HG03103 (cell line): ENCODE measurements around the gene IFNA4.
"Not testable (repeated sequence)": the region's sequence is repeated elsewhere in the genome, so short reads cannot be mapped to it uniquely, and the experiment has no call there.

Source experiments
- ATAC-seq: cut with Tn5 transposase; IDR thresholded peaks from one replicate; pipeline ENCODE4 v1.9.1; 2021; ENCODE audit warnings: low read depth; ENCODE audit not compliant: unreplicated experiment

The IFNA4 gene

GRCh38 chr9:21171351-21171750, 16.0 kb downstream of the IFNA4 start:
- no peak for ATAC-seq

DNA sequence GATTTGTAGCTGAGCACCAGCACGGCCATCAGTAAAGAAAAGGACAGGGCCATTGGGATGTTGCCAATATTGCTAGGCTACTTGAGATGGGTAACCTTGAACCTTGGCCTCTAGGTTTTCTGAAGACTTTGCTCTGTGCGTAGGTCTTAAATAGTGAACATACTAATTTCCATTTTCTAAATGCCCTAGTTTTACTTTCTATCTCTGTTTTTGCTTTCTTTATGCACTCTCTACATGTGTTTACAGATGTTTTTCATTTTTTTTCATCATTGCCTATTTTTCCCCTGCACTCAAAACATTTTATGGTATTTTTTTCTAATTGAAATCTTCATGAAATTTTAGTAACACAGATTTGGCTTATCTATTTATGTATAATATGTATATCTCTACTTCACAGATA, 20.8 kb downstream of the IFNA4 start, which contains the start of gene IFNA21:
Gene IFNA21, minus strand, starts transcription at position 101 of the 400 bp plus-strand sequence. Its CDS starts 48 bp downstream, at position 53.
- ATAC-seq: not testable (repeated sequence)

DNA sequence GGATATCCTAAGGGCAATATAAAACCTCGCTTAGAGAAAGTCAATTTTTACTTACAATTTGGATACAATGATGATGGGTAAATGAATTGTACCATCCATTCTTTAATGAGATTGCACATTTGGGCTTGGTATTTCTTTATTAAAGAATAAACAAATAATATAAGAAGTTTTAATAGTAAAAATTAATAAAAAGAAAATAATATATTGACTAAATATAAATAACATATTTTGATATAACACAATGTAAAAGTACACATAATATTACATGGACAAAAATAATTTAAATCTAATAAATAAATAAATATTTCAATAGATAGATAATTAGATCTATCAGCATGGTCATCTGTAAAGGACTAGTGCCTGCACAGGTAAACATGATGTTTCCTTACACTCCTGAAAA, 21.9 kb downstream of the IFNA4 start:
- no peak for ATAC-seq

DNA sequence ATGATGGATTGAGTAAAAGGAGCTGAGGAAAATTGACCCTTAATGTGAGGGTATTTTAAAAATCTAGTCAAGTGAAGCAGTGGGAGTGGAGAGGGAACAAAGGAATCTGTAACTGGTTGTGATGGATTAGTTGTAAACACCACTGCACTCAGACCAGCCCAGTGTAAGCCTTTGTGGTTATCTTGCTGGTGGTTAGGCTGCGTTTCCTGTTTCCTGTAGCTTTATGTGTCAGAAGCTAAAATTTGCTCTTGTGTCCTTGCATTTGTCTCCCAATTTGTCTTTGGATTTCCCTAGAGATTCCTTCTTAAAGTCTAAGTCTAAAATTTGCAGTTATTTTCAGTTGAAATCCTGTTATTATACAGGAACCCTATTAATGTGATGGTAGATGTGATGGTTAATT, 27.2 kb downstream of the IFNA4 start:
- ATAC-seq: peak; percentile 97

- ATAC-seq: no peak
Measured at GRCh38 chr9:21155501-21155900, 31.9 kb downstream of the IFNA4 start.

- peak; percentile 81 for ATAC-seq
Measured at GRCh38 chr9:21154018-21154608, 33.3 kb downstream of the IFNA4 start.

DNA sequence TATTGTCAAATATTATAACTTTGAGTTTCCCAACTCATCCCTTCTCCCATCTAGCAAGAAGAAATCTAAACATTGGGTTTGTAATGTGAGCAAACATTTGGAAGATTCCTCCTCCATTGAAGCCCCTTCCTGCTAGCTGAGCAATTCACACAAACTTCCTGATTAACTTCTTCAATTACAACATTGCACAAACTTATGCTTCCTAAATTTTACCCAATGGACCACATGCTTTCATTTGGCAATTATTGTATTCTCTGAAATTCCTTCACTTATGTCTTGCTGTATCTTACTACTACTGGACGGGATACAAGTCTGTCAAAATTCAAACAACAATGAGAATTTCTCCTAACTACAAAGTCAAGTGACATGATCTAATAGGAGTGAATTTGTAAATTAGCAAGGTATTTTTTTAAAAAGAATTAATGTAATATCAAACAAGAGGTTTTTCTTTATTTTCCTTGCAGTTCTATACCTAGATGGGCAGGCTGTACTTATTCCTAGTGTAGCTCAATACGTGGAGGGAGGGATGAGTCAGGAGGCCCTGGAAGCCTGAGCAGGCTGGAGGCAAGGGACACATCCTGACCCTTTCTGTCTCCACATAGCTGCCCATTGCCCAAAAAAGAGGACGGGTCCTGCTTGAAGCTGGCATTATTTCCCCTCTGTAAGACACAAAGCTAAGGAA, 33.9 kb downstream of the IFNA4 start:
- peak; percentile 23 for ATAC-seq

GRCh38 chr9:21144603-21145002, 42.8 kb downstream of the IFNA4 start:
- peak; percentile 53 for ATAC-seq

- ATAC-seq: no peak
Measured at GRCh38 chr9:21141427-21141882, 45.9 kb downstream of the IFNA4 start, which contains the start of gene IFNW1. Gene IFNW1, minus strand, starts transcription at chr9:21141832. Its CDS starts 262 bp downstream, at chr9:21141570.

- no peak for ATAC-seq
Measured at GRCh38 chr9:21137020-21137419, 50.4 kb downstream of the IFNA4 start.
